Epithelial cell of esophagus (primary cell): ENCODE data around the gene POLD3.

Source experiments
- DNase-seq: peaks from one replicate; pipeline ENCODE4 v3.0.0; 2010; ENCODE audit warnings: low read depth
- H3K4me3 ChIP-seq: 2 replicates; pipeline ENCODE4 v1.5.1; 2011; ENCODE audit warnings: mild to moderate bottlenecking, low read length, control low read depth
- CTCF ChIP-seq: IDR thresholded peaks from 2 replicates; pipeline ENCODE4 v1.5.1; 2011; ENCODE audit warnings: low read depth, mild to moderate bottlenecking, low read length, control low read depth, inconsistent platforms; ENCODE audit not compliant: insufficient read depth; ENCODE audit errors: missing control alignments

POLD3 gene

GRCh38 chr11:74620531-74620930, 28.1 kb downstream of the POLD3 start:
- no peak for DNase-seq
- H3K4me3 ChIP-seq = no peak overlapping the region
- TF ChIP-seq CTCF = no peak

- no peak for DNase-seq
- H3K4me3 ChIP-seq = no peak overlapping the region
- no peak for TF ChIP-seq CTCF
Measured at GRCh38 chr11:74626130-74626529, 33.7 kb downstream of the POLD3 start.

- H3K4me3 ChIP-seq = no peak overlapping the region
- DNase-seq = no peak
- no peak for TF ChIP-seq CTCF
Measured at GRCh38 chr11:74626604-74627003, 34.2 kb downstream of the POLD3 start.

- H3K4me3 ChIP-seq = no peak overlapping the region
- no peak for TF ChIP-seq CTCF
- no peak for DNase-seq
Measured at GRCh38 chr11:74627381-74627780, 35.0 kb downstream of the POLD3 start.

GRCh38 chr11:74630043-74630442, 37.7 kb downstream of the POLD3 start:
- H3K4me3 ChIP-seq = no peak overlapping the region
- no peak for DNase-seq
- TF ChIP-seq CTCF = no peak

- DNase-seq = no peak
- TF ChIP-seq CTCF = no peak
- H3K4me3 ChIP-seq = no peak overlapping the region
Measured at GRCh38 chr11:74633406-74634393, 41.3 kb downstream of the POLD3 start.
